HEK293 (cell line): ENCODE measurements around the gene ASMT.
A peak's percentile ranks its signal among the peaks of the same experiment; 100 is the strongest.

Experiments
- AEBP2 ChIP-seq: fragments of 450-650 bp; formaldehyde crosslinking; IDR thresholded peaks from 2 replicates; pipeline ENCODE4 v1.5.1; 2016; ENCODE audit warnings: missing biosample characterization, missing genetic modification characterization, borderline replicate concordance
- EGR2 ChIP-seq: fragments of 450-650 bp; formaldehyde crosslinking; IDR thresholded peaks from 2 replicates; pipeline ENCODE4 v1.5.1; 2016; ENCODE audit warnings: low read depth, missing biosample characterization, missing genetic modification characterization
- HOXC10 ChIP-seq: sonication (generic); formaldehyde crosslinking; IDR thresholded peaks from 2 replicates; pipeline ENCODE4 v1.8.1; 2023; ENCODE audit warnings: mild to moderate bottlenecking, missing genetic modification reagents
- IKZF3 ChIP-seq: fragments of 450-650 bp; IDR thresholded peaks from 2 replicates; pipeline ENCODE4 v1.5.0; 2018; ENCODE audit warnings: missing biosample characterization, mild to moderate bottlenecking, missing genetic modification characterization, moderate library complexity
- INSM2 ChIP-seq: fragments of 450-650 bp; formaldehyde crosslinking; IDR thresholded peaks from 2 replicates; pipeline ENCODE4 v1.5.1; 2016; ENCODE audit warnings: missing biosample characterization, missing genetic modification characterization
- KLF1 ChIP-seq: fragments of 450-650 bp; formaldehyde crosslinking; IDR thresholded peaks from 2 replicates; pipeline ENCODE4 v1.5.1; 2016; ENCODE audit warnings: missing biosample characterization, missing genetic modification characterization
- KLF16 ChIP-seq: fragments of 450-650 bp; formaldehyde crosslinking; IDR thresholded peaks from 2 replicates; pipeline ENCODE4 v1.5.1; 2017; ENCODE audit warnings: missing biosample characterization, missing genetic modification characterization
- MEIS1 ChIP-seq: sonication (generic); formaldehyde crosslinking; IDR thresholded peaks from 2 replicates; pipeline ENCODE4 v1.8.1; 2022; ENCODE audit warnings: missing genetic modification reagents, mild to moderate bottlenecking, borderline replicate concordance
- SP3 ChIP-seq: fragments of 450-650 bp; formaldehyde crosslinking; IDR thresholded peaks from 2 replicates; pipeline ENCODE4 v1.5.1; 2016; ENCODE audit warnings: missing biosample characterization, missing genetic modification characterization
- TSHZ1 ChIP-seq: fragments of 450-650 bp; formaldehyde crosslinking; IDR thresholded peaks from 2 replicates; pipeline ENCODE4 v1.5.1; 2016; ENCODE audit warnings: missing biosample characterization, missing genetic modification characterization, borderline replicate concordance
- ZBTB10 ChIP-seq: fragments of 450-650 bp; formaldehyde crosslinking; IDR thresholded peaks from 2 replicates; pipeline ENCODE4 v1.5.1; 2016; ENCODE audit warnings: missing biosample characterization, missing genetic modification characterization
- ZBTB11 ChIP-seq: fragments of 450-650 bp; formaldehyde crosslinking; conservative IDR thresholded peaks from 2 replicates; pipeline ENCODE4 v1.5.1; 2016; ENCODE audit warnings: low read depth, missing biosample characterization, missing genetic modification characterization
- ZIC2 ChIP-seq: fragments of 450-650 bp; formaldehyde crosslinking; IDR thresholded peaks from 2 replicates; pipeline ENCODE4 v1.5.1; 2016; ENCODE audit warnings: missing biosample characterization, missing genetic modification characterization
- ZNF132 ChIP-seq: fragments of 450-650 bp; formaldehyde crosslinking; IDR thresholded peaks from 2 replicates; pipeline ENCODE4 v1.5.1; 2017; ENCODE audit warnings: missing biosample characterization, missing genetic modification characterization, borderline replicate concordance
- ZNF138 ChIP-seq: fragments of 450-650 bp; formaldehyde crosslinking; IDR thresholded peaks from 2 replicates; pipeline ENCODE4 v1.5.1; 2016; ENCODE audit warnings: missing biosample characterization, missing genetic modification characterization, borderline replicate concordance
- ZNF174 ChIP-seq: fragments of 450-650 bp; formaldehyde crosslinking; IDR thresholded peaks from 2 replicates; pipeline ENCODE4 v1.5.0; 2017; ENCODE audit warnings: missing biosample characterization, mild to moderate bottlenecking, missing genetic modification characterization
- ZNF2 ChIP-seq: fragments of 450-650 bp; formaldehyde crosslinking; IDR thresholded peaks from 2 replicates; pipeline ENCODE4 v1.5.1; 2016; ENCODE audit warnings: missing biosample characterization, missing genetic modification characterization
- ZNF423 ChIP-seq: fragments of 450-650 bp; formaldehyde crosslinking; IDR thresholded peaks from 2 replicates; pipeline ENCODE4 v1.5.1; 2016; ENCODE audit warnings: missing biosample characterization, missing genetic modification characterization
- ZNF433 ChIP-seq: fragments of 450-650 bp; formaldehyde crosslinking; IDR thresholded peaks from 2 replicates; pipeline ENCODE4 v1.5.1; 2016; ENCODE audit warnings: missing biosample characterization, missing genetic modification characterization, low read depth
- ZNF521 ChIP-seq: fragments of 450-650 bp; formaldehyde crosslinking; IDR thresholded peaks from 2 replicates; pipeline ENCODE4 v1.5.1; 2017; ENCODE audit warnings: missing biosample characterization, mild to moderate bottlenecking, missing genetic modification characterization
- ZNF549 ChIP-seq: fragments of 450-650 bp; IDR thresholded peaks from 2 replicates; pipeline ENCODE4 v1.5.1; 2018; ENCODE audit warnings: missing biosample characterization, missing genetic modification characterization, mild to moderate bottlenecking, inconsistent platforms, moderate library complexity
- ZNF561 ChIP-seq: fragments of 450-650 bp; IDR thresholded peaks from 2 replicates; pipeline ENCODE4 v1.5.1; 2018; ENCODE audit warnings: missing biosample characterization, missing genetic modification characterization, borderline replicate concordance
- ZNF654 ChIP-seq: fragments of 450-650 bp; formaldehyde crosslinking; IDR thresholded peaks from 2 replicates; pipeline ENCODE4 v1.5.1; 2016; ENCODE audit warnings: low read depth, missing biosample characterization, missing genetic modification characterization
- ZNF76 ChIP-seq: fragments of 450-650 bp; formaldehyde crosslinking; IDR thresholded peaks from 2 replicates; pipeline ENCODE4; 2016; ENCODE audit warnings: low read depth, missing biosample characterization, missing genetic modification characterization, borderline replicate concordance
- ZNF837 ChIP-seq: fragments of 450-650 bp; formaldehyde crosslinking; IDR thresholded peaks from 2 replicates; pipeline ENCODE4 v1.5.1; 2016; ENCODE audit warnings: missing biosample characterization, missing genetic modification characterization
- TF ChIP-seq, protein P1 (sequence below): fragments of 450-650 bp; formaldehyde crosslinking; IDR thresholded peaks from 2 replicates; pipeline ENCODE4 v1.5.1; 2017; ENCODE audit warnings: missing biosample characterization, missing genetic modification characterization

The ASMT gene

DNA sequence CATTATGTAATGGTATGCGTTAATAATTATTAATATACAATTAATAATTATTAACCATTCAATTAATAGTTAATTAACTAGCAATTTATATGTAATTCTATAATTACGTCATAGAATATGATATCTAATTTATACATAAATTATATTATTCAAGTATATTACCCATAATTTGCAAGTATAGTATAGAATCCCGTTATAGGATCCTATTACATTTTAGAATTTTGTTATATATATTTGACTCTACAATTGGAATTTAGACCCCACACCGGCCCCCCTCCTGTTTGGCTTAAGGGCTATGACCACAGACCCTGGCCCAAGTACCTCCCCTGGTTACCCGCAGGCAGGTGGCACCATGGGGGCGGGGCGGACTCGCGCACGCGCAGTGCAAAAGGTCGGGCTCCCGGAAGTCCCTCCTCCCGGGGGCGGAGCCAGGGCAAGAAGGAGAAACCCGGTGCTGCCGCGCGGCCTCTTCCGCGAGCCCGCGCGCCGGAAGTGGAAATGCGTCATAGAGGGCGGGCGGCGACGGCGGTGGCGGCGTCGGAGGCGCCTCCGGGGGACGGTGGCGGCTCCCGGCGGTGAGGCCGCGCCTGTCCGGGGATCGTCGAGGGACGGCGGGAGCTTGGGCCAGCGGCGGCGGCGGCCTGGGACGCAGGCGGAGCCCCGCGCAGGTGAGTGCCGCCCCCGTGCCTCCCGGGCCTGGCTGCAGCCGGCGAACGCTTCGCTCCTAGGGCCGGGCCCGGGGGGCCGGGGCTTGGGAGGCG, 23.6 kb upstream of the ASMT start, which contains the start of gene AKAP17A (continued):
- TF ChIP-seq TSHZ1 (tag by site-specific recombination) (no peak), ZNF521 (tag by site-specific recombination) (no peak), ZNF174 (tag by site-specific recombination) (no peak), ZNF549 (tag by site-specific recombination) (no peak), AEBP2 (tag by site-specific recombination) (no peak), ZNF138 (tag by site-specific recombination) (no peak), ZNF561 (peak; percentile 67; the same call in 1 of the 2 replicates), MEIS1 (CRISPR knock-in tag) (no peak), ZIC2 (tag by site-specific recombination) (peak; percentile 28; the same call in 1 of the 2 replicates), ZNF423 (no peak), IKZF3 (no peak), KLF16 (tag by site-specific recombination) (no peak), ZNF2 (no peak), ZNF76 (tag by site-specific recombination) (no peak), KLF1 (no peak), EGR2 (tag by site-specific recombination) (no peak), SP3 (tag by site-specific recombination) (peak; percentile 91), ZNF837 (no peak), INSM2 (tag by site-specific recombination) (no peak), HOXC10 (CRISPR knock-in tag) (no peak), ZBTB10 (tag by site-specific recombination) (no peak), ZNF433 (no peak), ZNF132 (no peak), ZNF654 (tag by site-specific recombination) (no peak), ZBTB11 (tag by site-specific recombination) (peak; percentile 95)
- TF ChIP-seq, protein P1, sequence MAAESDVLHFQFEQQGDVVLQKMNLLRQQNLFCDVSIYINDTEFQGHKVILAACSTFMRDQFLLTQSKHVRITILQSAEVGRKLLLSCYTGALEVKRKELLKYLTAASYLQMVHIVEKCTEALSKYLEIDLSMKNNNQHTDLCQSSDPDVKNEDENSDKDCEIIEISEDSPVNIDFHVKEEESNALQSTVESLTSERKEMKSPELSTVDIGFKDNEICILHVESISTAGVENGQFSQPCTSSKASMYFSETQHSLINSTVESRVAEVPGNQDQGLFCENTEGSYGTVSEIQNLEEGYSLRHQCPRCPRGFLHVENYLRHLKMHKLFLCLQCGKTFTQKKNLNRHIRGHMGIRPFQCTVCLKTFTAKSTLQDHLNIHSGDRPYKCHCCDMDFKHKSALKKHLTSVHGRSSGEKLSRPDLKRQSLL (tag by site-specific recombination) = no peak
